ENCODE measurements around the gene CMTM8. TPM values are rescaled to one million over a fixed set of nuclear protein-coding genes. Genes with fewer than 3 reads are reported as not detected.

Gene CMTM8
- total and polyA plus RNA-seq, 7 donors, result 0.49 to 7.9 (median 4.3) TPM; not detected in 1

DNA sequence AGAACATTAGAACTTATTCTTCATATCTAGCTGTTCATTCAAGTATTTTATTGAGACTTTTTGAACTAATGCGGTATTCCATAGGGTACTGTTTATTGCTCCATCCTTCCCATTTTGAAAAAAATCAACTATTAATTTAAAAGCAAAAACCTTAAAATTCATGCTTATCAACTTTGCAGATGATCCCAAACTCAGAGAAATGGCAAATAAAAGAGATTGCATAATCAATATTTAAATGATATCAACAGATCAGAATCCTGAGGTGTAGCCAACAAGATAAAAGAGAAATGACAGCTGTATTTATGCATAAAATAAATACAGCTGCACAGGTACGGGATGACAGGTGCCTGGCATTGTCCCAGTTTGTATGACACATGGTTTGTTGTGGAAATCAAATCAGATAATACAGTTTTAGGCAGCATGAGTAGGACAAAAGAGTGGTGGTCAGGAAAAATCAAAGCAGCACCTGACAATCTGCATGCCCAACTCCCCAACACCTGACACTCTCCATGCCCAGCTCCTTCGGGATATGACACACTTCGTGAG is 42.4 kb upstream of the CMTM8 start:
- Histone ChIP-seq H3K27me3 (no peaks in the 10 kb centered on the region), H3K4me3 (no peak overlapping the region), H3K4me1 (no peaks in the 10 kb centered on the region), H3K36me3 (no peaks in the 10 kb centered on the region), H3K27ac (no peak overlapping the region), H3K9me3 (no peaks in the 10 kb centered on the region)
- no peak for DNase-seq
- WGBS, 2 donors, result 60 to 83% methylated on average over 4 of the region's 4 CpGs
- TF ChIP-seq POLR2A (IDR thresholded peaks at IDR 0.05), result no peak
- TF ChIP-seq EP300 (IDR thresholded peaks at IDR 0.05), result no peak
- TF ChIP-seq, protein P1, sequence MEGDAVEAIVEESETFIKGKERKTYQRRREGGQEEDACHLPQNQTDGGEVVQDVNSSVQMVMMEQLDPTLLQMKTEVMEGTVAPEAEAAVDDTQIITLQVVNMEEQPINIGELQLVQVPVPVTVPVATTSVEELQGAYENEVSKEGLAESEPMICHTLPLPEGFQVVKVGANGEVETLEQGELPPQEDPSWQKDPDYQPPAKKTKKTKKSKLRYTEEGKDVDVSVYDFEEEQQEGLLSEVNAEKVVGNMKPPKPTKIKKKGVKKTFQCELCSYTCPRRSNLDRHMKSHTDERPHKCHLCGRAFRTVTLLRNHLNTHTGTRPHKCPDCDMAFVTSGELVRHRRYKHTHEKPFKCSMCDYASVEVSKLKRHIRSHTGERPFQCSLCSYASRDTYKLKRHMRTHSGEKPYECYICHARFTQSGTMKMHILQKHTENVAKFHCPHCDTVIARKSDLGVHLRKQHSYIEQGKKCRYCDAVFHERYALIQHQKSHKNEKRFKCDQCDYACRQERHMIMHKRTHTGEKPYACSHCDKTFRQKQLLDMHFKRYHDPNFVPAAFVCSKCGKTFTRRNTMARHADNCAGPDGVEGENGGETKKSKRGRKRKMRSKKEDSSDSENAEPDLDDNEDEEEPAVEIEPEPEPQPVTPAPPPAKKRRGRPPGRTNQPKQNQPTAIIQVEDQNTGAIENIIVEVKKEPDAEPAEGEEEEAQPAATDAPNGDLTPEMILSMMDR (IDR thresholded peaks at IDR 0.05), result no peak
- no peak for TF ChIP-seq POLR2AphosphoS5 (IDR thresholded peaks at IDR 0.05)
- intact Hi-C loops (cut with DNase I), result no loop called here

DNA sequence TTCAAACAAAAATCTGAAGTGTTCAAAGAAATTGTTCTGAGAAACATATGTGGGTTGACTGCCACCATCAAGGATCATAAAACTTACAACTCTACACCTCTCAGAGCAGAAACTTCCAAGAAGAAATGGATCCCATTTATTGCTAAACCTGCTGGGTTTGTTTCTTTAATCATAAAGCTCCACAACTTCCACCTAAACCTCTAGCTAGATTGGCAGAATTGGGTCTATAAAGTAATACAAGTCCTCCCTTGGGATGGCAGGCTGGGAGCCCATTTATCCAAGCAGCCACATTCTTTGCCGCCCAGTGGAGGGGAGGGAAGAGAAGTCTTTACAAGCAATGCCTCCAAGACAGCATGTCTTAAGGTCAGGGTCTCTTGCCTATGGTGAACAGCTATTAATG is 40.5 kb upstream of the CMTM8 start:
- no peaks in the 10 kb centered on the region for H3K9me3 ChIP-seq
- no peaks in the 10 kb centered on the region for H3K36me3 ChIP-seq
- intact Hi-C loops (cut with DNase I), result no loop called here
- no peak overlapping the region for H3K4me3 ChIP-seq
- 21 to 79% methylated on average over 1 of the region's 1 CpG for WGBS, 2 donors
- no peak for DNase-seq
- H3K4me1 ChIP-seq, result peaks cover 0 to 3% (median 0%) of the 10 kb centered on the region in 4 donors
- no peak overlapping the region for H3K27ac ChIP-seq
- H3K27me3 ChIP-seq, result no peaks in the 10 kb centered on the region
- TF ChIP-seq POLR2AphosphoS5 (IDR thresholded peaks at IDR 0.05) (no peak), EP300 (IDR thresholded peaks at IDR 0.05) (no peak), POLR2A (IDR thresholded peaks at IDR 0.05) (no peak)
- TF ChIP-seq, protein P1 (IDR thresholded peaks at IDR 0.05), result no peak

DNA sequence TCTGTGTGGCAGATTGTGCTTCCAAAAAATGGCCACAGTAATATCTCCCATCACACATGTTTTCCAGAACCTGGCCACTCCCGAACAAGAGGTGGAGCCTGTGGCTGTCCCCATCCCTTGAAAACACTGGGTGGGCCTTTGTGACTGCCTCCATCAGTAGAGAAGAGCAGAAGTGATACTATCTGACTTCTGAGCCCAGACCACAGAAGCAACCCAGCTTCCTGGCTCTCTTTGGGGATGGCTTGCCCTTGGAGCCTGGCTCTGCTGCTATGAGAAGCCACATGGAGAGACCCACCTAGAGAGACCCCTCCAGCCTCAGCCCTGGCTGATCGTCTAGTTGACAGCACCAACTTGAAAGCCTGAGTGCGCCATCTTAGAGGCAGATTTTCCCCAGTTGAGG is 39.8 kb upstream of the CMTM8 start:
- intact Hi-C loops (cut with DNase I), result no loop called here
- peaks cover 0 to 3% (median 0%) of the 10 kb centered on the region in 4 donors for H3K4me1 ChIP-seq
- H3K4me3 ChIP-seq, result no peak overlapping the region
- no peak for DNase-seq
- no peaks in the 10 kb centered on the region for H3K36me3 ChIP-seq
- no peaks in the 10 kb centered on the region for H3K9me3 ChIP-seq
- H3K27ac ChIP-seq, result no peak overlapping the region
- WGBS, 2 donors, result 90 to 91% methylated on average over 3 of the region's 3 CpGs
- TF ChIP-seq, protein P1 (IDR thresholded peaks at IDR 0.05), result no peak
- TF ChIP-seq POLR2A (IDR thresholded peaks at IDR 0.05) (no peak), EP300 (IDR thresholded peaks at IDR 0.05) (no peak), POLR2AphosphoS5 (IDR thresholded peaks at IDR 0.05) (no peak)
- no peaks in the 10 kb centered on the region for H3K27me3 ChIP-seq

DNA sequence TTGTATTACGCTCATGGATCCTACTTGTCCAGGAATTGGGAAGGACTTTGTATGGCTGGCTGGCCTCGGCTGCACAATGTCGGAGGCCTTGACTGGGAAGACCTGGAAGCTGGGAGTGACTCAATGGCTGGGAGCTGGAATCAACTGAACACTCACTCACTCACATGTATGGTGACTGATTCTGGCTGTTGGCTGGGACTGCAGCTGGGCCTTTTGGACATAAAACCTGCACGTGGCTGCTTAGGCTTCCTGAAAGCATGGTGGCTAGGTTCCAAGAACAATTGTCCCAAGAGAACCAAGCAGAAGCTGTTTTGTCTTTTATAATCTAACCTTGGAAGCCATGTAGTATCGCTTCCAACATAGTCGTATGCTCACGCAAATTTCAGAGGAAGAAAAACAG is 38.0 kb upstream of the CMTM8 start:
- H3K4me3 ChIP-seq, result no peak overlapping the region
- DNase-seq, result peak; percentile 89
- no peaks in the 10 kb centered on the region for H3K36me3 ChIP-seq
- TF ChIP-seq EP300 (IDR thresholded peaks at IDR 0.05) (no peak), POLR2AphosphoS5 (IDR thresholded peaks at IDR 0.05) (peak in 3 of 4 donors; percentile 32 to 50 (median 33))
- TF ChIP-seq, protein P1 (IDR thresholded peaks at IDR 0.05), result no peak
- peak overlapping the region in 1 of 4 donors; percentile 50 for H3K27ac ChIP-seq
- H3K9me3 ChIP-seq, result no peaks in the 10 kb centered on the region
- H3K27me3 ChIP-seq, result no peaks in the 10 kb centered on the region
- H3K4me1 ChIP-seq, result peaks cover 0 to 3% (median 0%) of the 10 kb centered on the region in 4 donors
- intact Hi-C loops (cut with DNase I), result no loop called here
- WGBS, 2 donors, result 84 to 86% methylated on average over 7 of the region's 7 CpGs

All from sigmoid colon (tissue), 7 donors.